COLO668 (cell line): ENCODE data around the gene EHBP1L1.

Source experiments
- DNase-seq: peaks from one replicate; lab custom pipeline; 2025; ENCODE audit not compliant: unreplicated experiment; lab: John Stamatoyannopoulos, UW

EHBP1L1 gene

DNA sequence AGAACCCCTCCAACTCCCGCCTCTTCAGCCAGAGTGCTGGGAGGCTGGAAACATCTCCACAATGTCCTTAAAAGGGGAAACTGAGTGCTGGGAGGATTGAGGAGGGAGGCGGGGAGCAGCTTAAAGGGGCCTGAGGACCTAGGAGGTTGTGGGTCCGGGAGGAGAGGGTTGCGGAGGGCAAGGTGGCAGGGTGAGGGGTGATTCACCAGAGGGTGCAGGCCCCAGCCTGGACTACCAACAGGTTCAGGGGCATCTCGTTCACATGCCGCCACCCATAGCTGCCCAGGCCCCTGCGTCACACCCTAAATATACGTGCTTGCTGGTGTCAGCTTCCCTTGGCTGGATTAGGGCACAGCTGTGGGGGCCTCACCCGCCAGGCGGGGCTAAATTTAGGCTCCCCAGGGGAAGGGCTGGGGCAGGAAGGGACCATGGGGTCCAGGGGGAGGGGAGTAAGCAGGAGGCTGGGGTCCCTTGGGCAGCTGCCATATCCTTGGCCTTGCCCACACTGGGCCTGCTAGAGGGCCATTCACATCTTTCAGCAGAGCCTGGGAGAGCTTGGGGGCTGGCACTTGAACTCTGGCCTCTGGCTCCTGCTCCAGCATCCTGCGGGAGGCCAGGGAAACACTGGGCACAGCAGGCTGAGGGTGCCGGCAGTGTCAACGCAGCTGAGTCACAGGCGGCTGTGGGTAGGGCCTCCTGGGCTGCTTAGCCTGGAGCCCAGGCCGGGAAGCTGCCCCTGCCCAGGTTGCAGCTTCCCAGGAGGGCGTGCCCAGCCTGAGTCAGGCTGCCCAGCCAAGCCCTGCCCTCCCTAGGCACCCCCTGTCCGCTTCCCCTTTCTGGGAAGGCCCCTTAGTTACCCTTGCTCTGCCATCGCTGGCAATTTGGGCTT, 1.3 kb downstream of the EHBP1L1 start:
- DNase-seq, result peak; percentile 74

DNA sequence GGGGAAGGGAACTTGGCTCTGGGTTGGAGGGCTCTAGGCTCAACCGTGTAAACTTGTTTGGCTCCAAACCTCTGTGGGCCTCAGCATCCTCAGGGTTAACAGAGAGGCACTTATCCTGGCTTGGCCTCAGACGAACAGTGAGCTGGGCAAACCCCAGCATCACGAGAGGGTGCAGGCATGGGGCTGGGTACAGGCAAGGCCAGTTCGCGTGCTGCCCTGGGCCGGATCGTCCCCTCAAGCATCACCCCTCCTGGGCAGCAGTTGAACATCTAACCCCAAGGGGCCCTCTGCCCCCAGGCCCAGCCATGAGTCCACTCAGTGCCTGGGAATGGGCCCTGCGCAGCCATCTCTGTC, 1.9 kb downstream of the EHBP1L1 start:
- DNase-seq, result no peak

DNA sequence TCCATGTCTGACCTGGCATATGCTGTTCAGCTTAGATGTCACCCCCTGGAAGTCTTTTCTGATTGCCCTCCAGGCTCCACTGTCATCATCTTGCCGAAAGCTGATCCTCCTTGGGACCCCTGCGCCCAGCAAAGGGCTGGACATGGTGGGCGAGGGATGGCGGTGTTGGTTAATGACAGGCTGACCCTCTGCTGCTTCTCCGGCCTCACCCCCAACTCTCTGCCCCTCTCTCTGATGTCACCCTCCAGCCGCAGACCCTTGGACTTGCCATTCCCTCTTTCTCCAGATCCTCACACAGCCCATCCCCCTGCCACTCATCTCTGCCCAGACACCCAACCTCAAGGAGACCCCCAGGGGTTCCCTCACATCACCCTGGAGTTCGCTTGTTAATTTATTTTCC, 2.3 kb downstream of the EHBP1L1 start:
- DNase-seq, result no peak

DNA sequence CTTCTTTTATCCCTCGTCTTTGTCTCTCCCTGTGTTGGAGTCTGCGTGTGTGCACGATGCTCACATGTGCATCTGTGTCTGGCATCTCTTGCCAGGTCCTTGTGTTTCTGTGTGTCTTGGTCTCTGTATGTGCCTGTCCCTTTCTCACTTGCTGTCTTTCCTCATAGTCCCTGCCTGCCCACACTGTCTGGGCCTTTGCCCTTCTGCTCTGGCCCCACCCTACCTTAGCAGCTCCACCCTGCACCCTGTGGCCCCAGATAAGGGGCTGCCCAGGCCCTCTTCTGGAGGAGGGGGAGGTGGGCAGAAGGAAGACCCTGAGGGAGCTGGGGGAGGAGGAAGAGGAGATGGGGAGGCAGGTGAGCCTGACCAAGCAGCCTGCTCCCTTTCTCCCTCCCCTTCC, 2.8 kb downstream of the EHBP1L1 start:
- DNase-seq, result no peak

DNA sequence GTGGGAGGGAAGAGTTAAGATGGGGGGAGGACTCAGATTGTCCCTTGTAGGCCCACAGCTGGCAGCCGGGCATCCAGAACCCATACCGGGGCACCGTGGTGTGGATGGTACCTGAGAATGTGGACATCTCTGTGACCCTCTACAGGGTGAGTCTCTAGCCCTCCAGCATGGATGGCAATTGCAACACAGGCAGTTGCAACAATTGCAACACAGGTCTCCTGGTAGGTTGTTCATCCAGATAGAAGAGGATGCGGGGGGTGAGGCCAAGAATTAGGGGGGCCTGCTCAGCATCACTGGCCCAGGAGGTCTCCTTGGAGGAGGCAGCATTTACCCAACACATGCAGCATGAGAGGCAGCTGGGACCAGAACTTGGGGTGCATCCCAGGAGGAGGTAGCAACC, 3.4 kb downstream of the EHBP1L1 start:
- DNase-seq, result no peak

DNA sequence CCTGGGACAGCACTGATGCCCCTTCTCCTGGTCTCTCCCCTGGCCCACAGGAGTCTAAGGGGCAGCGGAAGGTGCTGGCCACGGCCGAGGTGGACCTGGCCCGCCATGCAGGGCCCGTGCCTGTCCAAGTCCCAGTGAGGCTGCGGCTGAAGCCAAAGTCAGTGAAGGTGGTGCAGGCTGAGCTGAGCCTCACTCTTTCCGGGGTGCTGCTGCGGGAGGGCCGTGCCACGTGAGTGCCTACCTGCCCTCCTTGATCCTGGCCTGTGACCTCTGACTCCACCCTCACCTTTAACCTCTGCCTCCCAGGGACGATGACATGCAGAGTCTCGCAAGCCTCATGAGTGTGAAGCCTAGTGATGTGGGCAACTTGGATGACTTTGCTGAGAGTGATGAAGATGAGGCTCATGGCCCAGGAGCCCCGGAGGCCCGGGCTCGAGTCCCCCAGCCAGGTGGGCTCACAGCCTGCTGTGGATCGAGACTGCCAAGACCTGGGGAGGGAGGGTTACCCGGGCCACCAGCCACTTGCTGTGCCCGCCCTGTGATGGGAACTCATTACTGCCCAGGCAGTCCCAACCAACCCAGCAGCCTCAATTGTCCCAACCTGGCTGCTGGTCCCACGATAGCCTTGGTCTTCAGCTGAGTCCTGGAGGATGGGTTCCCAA, 4.3 kb downstream of the EHBP1L1 start:
- no peak for DNase-seq

DNA sequence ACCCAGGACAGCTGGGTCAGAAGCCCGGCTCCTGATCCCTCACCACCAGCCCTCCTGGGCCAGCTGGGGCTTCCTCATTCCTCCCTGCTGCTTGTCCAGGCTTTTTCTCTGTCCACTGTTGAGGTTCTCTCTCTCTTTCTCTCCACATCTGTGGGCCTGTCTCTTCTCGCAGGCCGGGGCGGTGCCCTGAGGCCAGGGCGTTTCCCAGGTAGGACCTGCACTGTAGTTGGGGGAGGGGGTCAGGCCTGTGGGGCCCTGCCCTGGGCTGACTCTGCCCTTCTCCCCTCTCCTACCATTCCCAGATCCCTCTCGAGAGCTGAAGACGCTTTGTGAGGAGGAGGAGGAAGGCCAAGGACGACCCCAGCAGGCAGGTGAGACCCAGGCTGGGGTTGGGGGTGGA, 4.9 kb downstream of the EHBP1L1 start:
- no peak for DNase-seq

DNA sequence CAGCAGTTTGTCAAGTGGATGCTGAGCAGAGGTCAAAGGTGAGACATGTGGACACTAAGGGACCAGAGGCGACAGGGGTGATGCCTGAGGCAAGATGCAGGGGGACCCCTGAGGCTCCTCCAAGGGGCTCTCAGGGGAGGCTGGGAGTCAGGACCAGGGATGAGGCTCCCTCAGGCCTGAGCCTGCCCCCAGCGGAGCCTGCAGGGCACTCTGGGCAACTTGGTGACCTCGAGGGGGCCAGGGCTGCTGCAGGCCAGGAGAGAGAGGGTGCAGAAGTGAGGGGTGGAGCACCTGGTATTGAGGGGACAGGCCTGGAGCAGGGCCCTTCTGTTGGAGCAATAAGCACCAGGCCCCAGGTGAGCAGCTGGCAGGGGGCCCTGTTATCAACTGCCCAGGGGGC, 6.1 kb downstream of the EHBP1L1 start:
- no peak for DNase-seq

DNA sequence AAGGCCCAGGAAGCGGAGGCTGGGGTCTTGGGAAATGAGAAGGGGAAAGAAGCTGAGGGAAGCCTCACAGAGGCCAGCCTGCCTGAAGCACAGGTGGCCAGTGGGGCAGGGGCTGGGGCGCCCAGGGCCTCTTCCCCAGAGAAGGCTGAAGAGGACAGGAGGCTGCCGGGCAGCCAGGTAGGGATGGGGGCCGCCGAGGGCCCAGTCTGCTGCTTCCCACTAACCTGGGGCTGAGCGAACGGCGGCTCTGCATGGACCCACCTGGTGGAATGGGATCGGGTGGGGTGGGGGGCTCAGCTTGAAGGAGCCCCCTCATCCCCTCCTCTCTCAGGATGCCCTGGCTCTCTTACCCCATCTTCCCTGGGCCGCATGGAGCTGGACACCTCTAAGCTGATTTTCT, 7.7 kb downstream of the EHBP1L1 start:
- no peak for DNase-seq

DNA sequence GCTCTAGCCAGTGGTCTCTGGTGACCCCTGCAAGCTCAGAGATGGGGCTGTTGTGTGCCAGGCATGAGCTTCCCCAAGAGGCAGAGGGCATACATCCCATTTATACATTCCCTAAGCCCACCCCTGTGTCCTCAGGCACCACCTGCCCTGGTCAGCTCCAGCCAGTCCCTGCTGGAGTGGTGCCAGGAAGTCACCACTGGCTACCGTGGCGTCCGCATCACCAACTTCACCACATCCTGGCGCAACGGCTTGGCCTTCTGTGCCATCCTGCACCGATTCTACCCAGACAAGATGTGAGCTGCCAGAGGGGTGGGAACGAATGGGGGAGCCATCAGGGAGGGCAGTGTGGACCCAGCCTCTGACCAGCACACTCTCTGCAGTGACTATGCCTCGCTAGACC, 8.3 kb downstream of the EHBP1L1 start:
- DNase-seq, result no peak

DNA sequence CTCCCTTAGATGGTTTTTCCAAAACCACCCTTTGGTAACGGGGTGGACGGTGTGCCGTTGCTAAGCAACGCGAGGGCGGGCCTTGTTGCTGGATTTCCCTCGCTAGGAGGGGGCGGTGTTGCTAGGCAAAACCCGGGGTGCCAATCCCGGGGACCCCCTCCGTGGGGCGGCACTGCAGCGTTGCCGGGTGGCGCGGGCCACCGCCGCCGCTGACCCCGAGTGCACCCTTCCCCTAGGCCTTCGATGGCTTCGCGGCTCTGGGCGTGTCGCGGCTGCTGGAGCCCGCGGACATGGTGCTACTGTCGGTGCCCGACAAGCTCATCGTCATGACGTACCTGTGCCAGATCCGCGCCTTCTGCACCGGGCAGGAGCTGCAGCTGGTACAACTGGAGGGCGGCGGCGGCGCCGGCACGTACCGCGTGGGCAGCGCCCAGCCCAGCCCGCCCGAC, 8.9 kb downstream of the EHBP1L1 start:
- no peak for DNase-seq

DNA sequence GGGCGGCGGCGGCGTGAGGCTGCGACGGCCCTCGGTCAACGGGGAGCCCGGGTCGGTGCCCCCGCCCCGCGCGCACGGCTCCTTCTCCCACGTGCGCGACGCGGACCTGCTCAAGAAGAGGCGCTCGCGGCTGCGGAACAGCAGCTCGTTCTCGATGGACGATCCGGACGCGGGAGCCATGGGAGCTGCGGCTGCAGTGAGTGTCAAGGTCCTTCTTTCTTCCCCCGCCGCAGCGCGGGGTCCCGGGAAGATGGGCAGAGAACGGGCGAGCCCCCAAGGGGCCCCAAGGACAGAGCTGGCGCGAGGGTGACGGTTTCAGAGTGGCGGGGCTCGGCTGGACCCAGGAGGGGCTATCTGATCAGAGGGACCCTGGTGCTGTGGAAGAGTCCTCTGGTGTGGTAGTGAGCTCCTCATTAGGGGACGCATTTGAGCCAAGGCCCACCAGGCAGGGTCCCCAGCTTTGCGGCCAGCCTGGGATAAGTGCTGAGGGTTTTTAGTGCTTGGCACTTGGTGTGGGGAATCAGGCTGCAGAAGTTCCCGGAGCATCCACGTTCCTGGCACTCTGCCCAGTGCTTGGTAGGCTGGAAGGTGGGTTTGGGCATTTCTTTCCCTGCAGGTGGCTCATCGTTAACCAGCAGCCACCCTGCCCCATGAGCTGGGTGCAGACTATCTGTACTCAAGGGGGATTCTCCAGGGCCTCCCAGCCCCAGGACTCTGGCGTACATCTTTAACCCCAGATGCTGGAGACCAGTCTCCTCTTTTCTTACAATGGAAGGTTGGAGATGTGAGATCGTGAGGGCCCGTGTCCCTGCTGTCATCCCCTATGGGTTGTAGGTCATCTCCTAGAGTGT, 9.8 kb downstream of the EHBP1L1 start:
- peak; percentile 38 for DNase-seq

DNA sequence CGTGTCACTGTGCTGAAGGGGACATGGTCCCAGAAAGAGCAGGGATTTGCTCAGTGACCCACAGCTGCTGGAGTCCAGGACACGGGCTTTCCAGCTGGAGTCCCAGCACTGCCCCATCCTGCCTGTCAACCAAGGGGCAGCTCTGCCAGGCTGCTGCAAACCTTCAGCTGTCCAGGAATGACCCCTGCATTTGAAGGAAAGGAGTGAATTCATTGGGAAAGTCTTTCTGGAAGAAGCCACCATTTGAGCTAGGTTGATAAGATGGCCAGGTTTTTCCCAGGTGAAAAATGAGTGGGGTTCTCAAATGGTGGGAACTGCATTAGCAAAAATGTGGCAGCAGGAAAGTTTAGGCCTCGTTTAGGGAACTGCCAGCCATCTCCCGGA, 10.4 kb downstream of the EHBP1L1 start:
- no peak for DNase-seq

DNA sequence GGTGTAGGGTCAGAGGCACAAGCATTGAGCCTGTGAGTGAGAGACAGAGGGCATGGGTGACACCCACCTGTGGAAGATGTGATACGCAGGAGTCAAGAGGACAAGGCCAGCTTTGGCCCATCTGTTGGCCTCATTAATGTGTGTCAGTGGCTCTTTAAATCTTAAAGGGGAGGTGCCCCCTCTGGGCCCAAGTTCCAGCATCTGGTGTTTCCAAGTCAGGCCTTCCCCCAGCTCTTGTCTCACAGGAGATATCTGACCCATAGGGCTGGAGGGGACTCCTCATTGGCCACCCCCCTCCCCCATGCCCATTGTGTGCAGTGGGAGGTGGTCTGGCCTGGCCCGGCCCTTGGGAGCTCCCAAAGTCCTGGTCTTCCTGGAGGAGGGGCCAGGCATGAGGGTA, 10.8 kb downstream of the EHBP1L1 start:
- DNase-seq, result no peak

DNA sequence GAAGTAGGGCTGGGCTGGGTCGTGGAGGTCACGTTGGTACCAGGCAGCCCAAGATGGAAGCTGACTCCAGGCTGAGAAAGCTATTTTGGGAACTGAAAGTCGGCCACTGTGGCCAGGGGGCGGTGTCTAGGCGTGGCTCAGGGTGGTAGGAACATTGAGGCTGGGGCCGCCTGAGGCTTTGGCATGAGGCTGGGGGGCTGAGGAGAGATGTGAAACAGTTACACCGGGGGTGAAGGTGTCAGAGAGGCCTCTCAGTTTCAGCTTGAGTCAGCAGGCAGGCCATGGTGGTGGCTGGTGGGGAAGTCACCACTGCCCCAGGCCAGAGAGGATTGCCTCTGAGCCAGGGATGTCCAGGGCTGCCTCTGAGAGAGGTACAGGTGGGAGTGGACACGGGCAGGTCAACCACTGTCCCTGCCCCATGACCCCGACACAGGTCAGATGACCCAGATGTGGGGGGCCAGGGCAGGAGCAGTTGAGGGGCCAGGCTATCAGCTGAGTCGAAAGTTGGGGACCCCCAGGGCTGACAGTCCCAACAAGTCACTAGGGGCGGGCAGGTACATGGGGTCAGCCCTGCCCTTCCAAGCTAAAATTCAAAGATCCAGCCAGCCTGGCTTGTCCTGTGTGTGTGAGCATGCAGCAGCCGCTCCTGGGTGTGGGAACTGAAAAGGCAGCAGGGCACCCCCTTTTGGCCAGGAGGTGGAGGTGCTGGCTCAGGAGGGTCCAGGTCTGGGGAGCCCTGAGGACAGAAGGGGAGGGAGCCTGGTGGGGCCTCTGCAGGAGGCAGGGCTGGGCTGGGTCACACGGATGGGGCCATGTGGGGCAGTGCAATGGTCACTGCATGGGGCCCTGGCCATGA, 12.6 kb downstream of the EHBP1L1 start:
- peak; percentile 54 for DNase-seq

DNA sequence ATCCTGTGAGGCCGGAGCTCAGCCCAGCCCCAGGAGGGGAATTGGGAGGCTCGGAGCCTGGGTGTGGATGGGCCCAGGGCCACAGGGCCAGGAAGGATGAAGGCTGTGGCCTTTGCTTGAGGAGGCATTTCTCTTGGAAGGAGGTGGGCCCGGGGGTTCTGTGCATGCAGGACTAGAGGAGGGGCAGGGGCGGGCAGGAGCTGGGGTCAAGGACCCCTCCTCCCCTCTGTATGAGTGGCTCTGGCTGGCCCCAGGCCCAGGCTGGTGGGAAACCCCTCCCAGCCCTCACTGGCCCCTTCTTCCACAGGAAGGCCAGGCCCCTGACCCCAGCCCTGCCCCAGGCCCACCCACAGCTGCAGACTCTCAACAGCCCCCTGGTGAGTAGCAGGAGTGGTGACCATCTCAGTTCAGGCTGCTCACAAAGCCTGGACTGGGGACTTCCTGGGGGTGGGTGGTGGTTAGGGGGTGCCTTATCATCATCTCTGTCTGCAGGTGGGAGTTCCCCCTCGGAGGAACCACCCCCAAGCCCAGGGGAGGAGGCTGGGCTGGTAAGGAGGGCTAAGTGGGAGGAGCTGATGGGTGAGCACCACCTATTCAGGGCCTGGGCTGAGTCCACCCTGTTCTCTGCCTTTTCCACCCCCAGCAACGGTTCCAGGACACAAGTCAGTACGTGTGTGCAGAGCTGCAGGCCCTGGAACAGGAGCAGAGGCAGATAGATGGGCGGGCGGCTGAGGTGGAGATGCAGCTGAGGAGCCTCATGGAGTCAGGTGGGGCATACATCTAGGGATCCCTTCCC, 13.8 kb downstream of the EHBP1L1 start:
- no peak for DNase-seq

DNA sequence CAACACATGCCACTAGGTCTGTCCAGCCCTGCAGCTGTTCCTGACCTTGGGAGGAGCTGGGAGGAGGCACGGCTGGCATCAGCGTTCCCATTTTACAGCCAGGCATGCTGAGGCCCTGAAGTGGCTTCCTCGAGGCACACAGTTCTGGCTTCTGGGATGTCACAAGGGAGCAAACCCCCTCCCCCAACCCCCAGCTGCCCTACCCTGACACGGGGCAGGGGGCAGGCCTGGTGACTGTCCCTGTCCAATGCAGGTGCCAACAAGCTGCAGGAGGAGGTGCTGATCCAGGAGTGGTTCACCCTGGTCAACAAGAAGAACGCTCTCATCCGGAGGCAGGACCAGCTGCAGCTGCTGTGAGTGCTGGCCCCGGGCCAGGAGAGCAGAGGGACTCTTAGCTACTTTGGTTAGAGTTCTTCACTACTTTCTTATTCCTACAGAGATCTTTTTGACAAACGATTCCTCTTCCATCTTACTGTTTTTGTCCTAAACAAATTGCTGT, 14.4 kb downstream of the EHBP1L1 start:
- DNase-seq, result peak; percentile 67

DNA sequence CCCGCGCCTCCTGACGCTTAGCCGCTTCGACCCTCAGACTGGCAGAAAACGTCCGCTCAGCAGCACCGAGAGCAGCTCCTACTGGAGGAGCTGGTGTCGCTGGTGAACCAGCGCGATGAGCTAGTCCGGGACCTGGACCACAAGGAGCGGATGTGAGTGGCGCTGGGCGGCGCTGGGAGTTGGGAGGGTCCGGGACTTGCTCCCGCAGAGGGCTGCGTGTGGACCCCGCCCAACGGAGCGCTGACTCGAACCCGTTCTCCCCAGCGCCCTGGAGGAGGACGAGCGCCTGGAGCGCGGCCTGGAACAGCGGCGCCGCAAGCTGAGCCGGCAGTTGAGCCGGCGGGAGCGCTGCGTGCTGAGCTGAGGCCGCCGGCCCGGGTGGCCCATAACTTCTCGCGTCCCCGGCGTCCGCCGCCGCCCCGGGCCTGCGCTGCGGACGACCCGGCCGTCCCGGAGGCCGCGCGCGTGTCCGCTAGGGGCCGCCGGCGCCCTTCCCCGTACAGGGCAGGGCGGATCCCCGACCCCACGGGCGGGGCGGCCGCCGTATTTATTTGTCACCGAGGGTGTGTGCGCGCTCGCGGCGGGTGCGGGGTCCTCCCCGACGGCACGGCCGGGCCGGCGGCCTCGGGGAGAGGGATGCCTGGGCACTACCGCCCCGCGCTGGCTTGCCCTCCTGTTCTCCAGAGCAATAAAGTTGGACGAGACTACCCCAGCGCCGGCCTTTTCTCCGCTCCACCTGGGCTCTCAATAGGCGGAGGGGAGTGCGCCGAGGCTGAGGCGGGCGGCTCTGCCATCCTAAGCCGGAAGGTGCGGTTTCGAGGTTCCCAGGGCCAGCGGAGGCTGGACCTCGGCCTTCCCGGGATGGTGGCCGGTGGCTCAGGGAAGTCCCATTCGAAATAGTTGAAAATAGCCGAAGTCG, 16.3 kb downstream of the EHBP1L1 start:
- no peak for DNase-seq
